WTC11 (cell line): ENCODE results near the gene HPSE. TPM values are rescaled to one million over a fixed set of nuclear protein-coding genes. Genes with fewer than 3 reads are reported as not detected.
A peak's percentile ranks its signal among the peaks of the same experiment; 100 is the strongest.

ENCODE experiments used
- ATAC-seq: fragments of 200-7000 bp; cut with Tn5 transposase; 2 replicates; pipeline ENCODE4 v1.10.0; 2021; ENCODE audit warnings: mild to moderate bottlenecking, moderate library complexity
- CTCF ChIA-PET: fragments of 300-600 bp; sonication (Branson Sonifier 250); formaldehyde crosslinking; loops from one replicate; lab custom pipeline; 2021; ENCODE audit warnings: antibody characterized with exemption; lab: Charles Lee
- POLR2A ChIA-PET: fragments of 350-600 bp; sonication (Branson Sonifier 250); formaldehyde crosslinking; loops from one replicate; lab custom pipeline; 2021; ENCODE audit warnings: antibody characterized with exemption; lab: Charles Lee
- DNase-seq: peaks from one replicate; pipeline ENCODE4 v3.0.0; 2021; ENCODE audit warnings: low spot score
- H3K27ac Mint-ChIP-seq: 2 replicates; pipeline ENCODE4 v1.8.0; 2021; ENCODE audit warnings: mixed read lengths
- H3K27me3 Mint-ChIP-seq: 2 replicates; pipeline ENCODE4 v1.8.0; 2021; ENCODE audit warnings: low read depth, mild to moderate bottlenecking, moderate library complexity, mixed read lengths
- H3K36me3 Mint-ChIP-seq: 2 replicates; pipeline ENCODE4 v1.8.0; 2021; ENCODE audit warnings: mixed read lengths
- H3K4me1 Mint-ChIP-seq: 2 replicates; pipeline ENCODE4 v1.8.0; 2022; ENCODE audit warnings: mixed read lengths
- H3K4me3 Mint-ChIP-seq: 2 replicates; pipeline ENCODE4 v1.8.0; 2021; ENCODE audit warnings: mild to moderate bottlenecking, moderate library complexity, mixed read lengths
- H3K9me3 Mint-ChIP-seq: 2 replicates; pipeline ENCODE4 v1.8.0; 2021; ENCODE audit warnings: mixed read lengths
- CBFB ChIP-seq: sonication (generic); formaldehyde crosslinking; IDR thresholded peaks from 2 replicates; pipeline ENCODE4 v1.8.1; 2022; ENCODE audit warnings: mild to moderate bottlenecking, low read depth, missing genetic modification reagents
- CREM ChIP-seq: sonication (generic); formaldehyde crosslinking; IDR thresholded peaks from 2 replicates; pipeline ENCODE4 v1.8.1; 2022; ENCODE audit warnings: mild to moderate bottlenecking, missing genetic modification reagents, moderate library complexity
- ESRRA ChIP-seq: sonication (generic); formaldehyde crosslinking; IDR thresholded peaks from 2 replicates; pipeline ENCODE4 v1.8.1; 2022; ENCODE audit warnings: mild to moderate bottlenecking, missing genetic modification reagents, borderline replicate concordance
- ETV6 ChIP-seq: sonication (generic); formaldehyde crosslinking; IDR thresholded peaks from 2 replicates; pipeline ENCODE4 v1.8.1; 2022; ENCODE audit warnings: mild to moderate bottlenecking, missing genetic modification reagents
- FOXJ3 ChIP-seq: sonication (generic); formaldehyde crosslinking; IDR thresholded peaks from 2 replicates; pipeline ENCODE4 v1.9.0; 2021; ENCODE audit warnings: missing genetic modification reagents, mild to moderate bottlenecking, borderline replicate concordance
- FOXK1 ChIP-seq: sonication (generic); formaldehyde crosslinking; IDR thresholded peaks from 2 replicates; pipeline ENCODE4 v1.8.0; 2022; ENCODE audit warnings: mild to moderate bottlenecking, moderate library complexity, missing genetic modification reagents
- GTF2I ChIP-seq: fragments of 250-450 bp; sonication (Bioruptor Pico); conservative IDR thresholded peaks from 2 replicates; pipeline ENCODE4 v1.4.0; 2021; ENCODE audit warnings: mild to moderate bottlenecking
- MXD4 ChIP-seq: fragments of 250-450 bp; sonication (Bioruptor Pico); IDR thresholded peaks from 2 replicates; pipeline ENCODE4 v1.8.0; 2021; ENCODE audit warnings: mild to moderate bottlenecking, moderate library complexity, borderline replicate concordance
- MYBL2 ChIP-seq: sonication (generic); formaldehyde crosslinking; IDR thresholded peaks from 2 replicates; pipeline ENCODE4 v1.8.1; 2023; ENCODE audit warnings: mild to moderate bottlenecking, moderate library complexity, missing genetic modification reagents
- NFATC4 ChIP-seq: fragments of 250-450 bp; sonication (Bioruptor Pico); IDR thresholded peaks from 2 replicates; pipeline ENCODE4 v1.9.0; 2021; ENCODE audit warnings: mild to moderate bottlenecking
- NFE2L1 ChIP-seq: sonication (generic); formaldehyde crosslinking; IDR thresholded peaks from 2 replicates; pipeline ENCODE4 v1.8.1; 2023; ENCODE audit warnings: missing genetic modification reagents
- NR1H2 ChIP-seq: sonication (generic); formaldehyde crosslinking; IDR thresholded peaks from 2 replicates; pipeline ENCODE4 v1.9.0; 2021; ENCODE audit warnings: mild to moderate bottlenecking, moderate library complexity, missing genetic modification reagents
- NR2C2 ChIP-seq: sonication (generic); formaldehyde crosslinking; IDR thresholded peaks from 2 replicates; pipeline ENCODE4 v1.8.0; 2022; ENCODE audit warnings: mild to moderate bottlenecking, missing genetic modification reagents
- OVOL2 ChIP-seq: fragments of 250-450 bp; sonication (Bioruptor Pico); IDR thresholded peaks from 2 replicates; pipeline ENCODE4 v1.9.0; 2021; ENCODE audit warnings: mild to moderate bottlenecking, borderline replicate concordance
- SMAD3 ChIP-seq: sonication (generic); formaldehyde crosslinking; IDR thresholded peaks from 2 replicates; pipeline ENCODE4 v1.8.0; 2022; ENCODE audit warnings: missing genetic modification reagents, mild to moderate bottlenecking, borderline replicate concordance
- ZNF121 ChIP-seq: sonication (generic); formaldehyde crosslinking; IDR thresholded peaks from 2 replicates; pipeline ENCODE4 v1.8.0; 2023; ENCODE audit warnings: missing genetic modification reagents
- ZNF263 ChIP-seq: sonication (generic); formaldehyde crosslinking; IDR thresholded peaks from 2 replicates; pipeline ENCODE4 v1.8.1; 2022; ENCODE audit warnings: low read depth, mild to moderate bottlenecking, moderate library complexity, missing genetic modification reagents
- ZNF396 ChIP-seq: fragments of 250-450 bp; sonication (Bioruptor Pico); IDR thresholded peaks from 2 replicates; pipeline ENCODE4 v1.8.0; 2021; ENCODE audit warnings: mild to moderate bottlenecking, moderate library complexity, borderline replicate concordance
- total RNA-seq: library from RNA; stranded (reverse); gene quantifications from 3 replicates; pipeline ENCODE4 v1.2.3, GENCODE V29; 2021
- TF ChIP-seq, protein P1 (sequence below): sonication (generic); formaldehyde crosslinking; IDR thresholded peaks from 2 replicates; pipeline ENCODE4 v1.8.1; 2023; ENCODE audit warnings: mild to moderate bottlenecking, missing genetic modification reagents, moderate library complexity
- TF ChIP-seq, protein P2 (sequence below): fragments of 250-450 bp; sonication (Bioruptor Pico); IDR thresholded peaks from 2 replicates; pipeline ENCODE4 v1.9.0; 2021; ENCODE audit warnings: mild to moderate bottlenecking
- TF ChIP-seq, protein P3 (sequence below): sonication (generic); formaldehyde crosslinking; IDR thresholded peaks from 2 replicates; pipeline ENCODE4 v1.8.0; 2022; ENCODE audit warnings: missing genetic modification reagents
- TF ChIP-seq, protein P4 (sequence below): sonication (generic); formaldehyde crosslinking; IDR thresholded peaks from 2 replicates; pipeline ENCODE4 v1.8.1; 2023; ENCODE audit warnings: mild to moderate bottlenecking, missing genetic modification reagents
- TF ChIP-seq, protein P5 (sequence below): sonication (generic); formaldehyde crosslinking; IDR thresholded peaks from 2 replicates; pipeline ENCODE4 v1.8.1; 2022; ENCODE audit warnings: missing genetic modification reagents, borderline replicate concordance

Gene HPSE
- total RNA-seq, 1 experiment from 2014 or later, result 3.0 TPM

DNA sequence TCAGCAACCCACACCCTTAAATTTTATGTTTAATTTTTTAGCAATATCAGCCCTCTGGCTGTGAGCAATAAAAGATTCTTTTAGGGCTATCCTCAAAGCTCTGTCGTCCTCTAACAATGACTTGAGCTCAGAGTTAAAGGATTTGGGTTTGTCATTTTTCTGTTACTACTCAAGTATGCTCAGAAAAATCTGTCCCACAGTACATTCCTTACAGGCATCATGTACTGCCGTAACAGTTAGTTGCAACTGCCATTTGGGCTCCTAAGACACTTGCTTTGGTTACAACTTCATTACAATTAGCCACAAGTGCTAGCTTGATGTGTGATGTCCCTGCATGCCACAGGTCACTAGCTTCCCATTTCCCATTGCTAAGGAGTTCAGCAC, 83.2 kb downstream of the HPSE start:
- POLR2A ChIA-PET, result no interaction called here
- no peaks in the 10 kb centered on the region for H3K36me3 Mint-ChIP-seq

DNA sequence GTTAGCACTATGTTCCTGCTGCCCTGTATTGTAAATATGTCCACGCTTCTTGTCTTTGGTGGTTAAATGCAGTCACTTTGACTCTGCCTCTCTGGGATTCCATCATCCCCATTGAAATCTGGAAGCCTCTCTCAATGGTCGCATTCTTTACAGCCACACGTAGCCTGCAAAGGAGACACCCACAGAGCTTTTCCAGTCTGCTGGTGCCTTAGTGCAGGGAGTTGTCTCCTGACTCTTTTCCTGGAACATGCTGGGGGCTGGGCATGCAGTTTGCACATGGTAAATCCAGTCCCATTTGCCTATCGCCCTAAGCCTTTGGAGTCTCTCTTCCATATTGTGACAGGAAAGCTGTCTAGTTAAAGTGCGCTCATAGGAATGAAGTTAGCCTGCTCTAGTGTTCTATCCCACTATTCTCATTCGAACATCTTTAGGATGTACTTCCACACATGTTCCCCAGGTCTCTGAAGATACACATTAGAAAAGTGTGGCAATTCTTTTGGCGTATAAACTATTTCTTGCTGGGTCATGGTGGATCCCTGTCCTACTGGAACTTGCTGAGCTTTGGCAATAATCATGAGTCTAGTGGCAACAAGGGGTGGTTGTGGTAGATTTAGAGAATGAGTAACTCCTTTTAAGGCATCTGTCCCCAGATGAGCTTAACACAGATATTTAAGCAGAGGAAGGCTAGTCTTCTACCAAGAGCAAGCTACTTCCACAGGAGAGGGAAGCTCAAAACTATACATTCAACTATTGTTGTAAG, 83.8 kb downstream of the HPSE start:
- ChIA-PET CTCF (interaction anchor here (1.0 to 2.5 kb wide), 7 partner anchors 10 to 216 kb away, joined by 3 to 11 read pairs (median 6); partner anchors contain the start of genes COPS4 and COQ2), POLR2A (interaction anchor here (0.5 kb wide), 1 partner anchor 274 kb away, joined by 3 read pairs; no protein-coding TSS in a partner anchor)
- peak; percentile 46; the same call in 1 of the 2 replicates for ATAC-seq
- DNase-seq, result no peak
- Mint-ChIP-seq H3K27me3 (no peaks in the 10 kb centered on the region), H3K27ac (no peak overlapping the region), H3K4me1 (peaks cover 7% of the 10 kb centered on the region; the same call in 1 of the 2 replicates)
- no peak for TF ChIP-seq ZNF121 (CRISPR knock-in tag)
- TF ChIP-seq, protein P1, sequence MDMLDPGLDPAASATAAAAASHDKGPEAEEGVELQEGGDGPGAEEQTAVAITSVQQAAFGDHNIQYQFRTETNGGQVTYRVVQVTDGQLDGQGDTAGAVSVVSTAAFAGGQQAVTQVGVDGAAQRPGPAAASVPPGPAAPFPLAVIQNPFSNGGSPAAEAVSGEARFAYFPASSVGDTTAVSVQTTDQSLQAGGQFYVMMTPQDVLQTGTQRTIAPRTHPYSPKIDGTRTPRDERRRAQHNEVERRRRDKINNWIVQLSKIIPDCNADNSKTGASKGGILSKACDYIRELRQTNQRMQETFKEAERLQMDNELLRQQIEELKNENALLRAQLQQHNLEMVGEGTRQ (CRISPR knock-in tag), result no peak
- no peak for TF ChIP-seq ZNF263 (CRISPR knock-in tag)
- TF ChIP-seq, protein P2, sequence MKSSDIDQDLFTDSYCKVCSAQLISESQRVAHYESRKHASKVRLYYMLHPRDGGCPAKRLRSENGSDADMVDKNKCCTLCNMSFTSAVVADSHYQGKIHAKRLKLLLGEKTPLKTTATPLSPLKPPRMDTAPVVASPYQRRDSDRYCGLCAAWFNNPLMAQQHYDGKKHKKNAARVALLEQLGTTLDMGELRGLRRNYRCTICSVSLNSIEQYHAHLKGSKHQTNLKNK (CRISPR knock-in tag), result no peak
- no peak for TF ChIP-seq ETV6 (CRISPR knock-in tag)
- no peak for TF ChIP-seq ESRRA
- TF ChIP-seq, protein P3, sequence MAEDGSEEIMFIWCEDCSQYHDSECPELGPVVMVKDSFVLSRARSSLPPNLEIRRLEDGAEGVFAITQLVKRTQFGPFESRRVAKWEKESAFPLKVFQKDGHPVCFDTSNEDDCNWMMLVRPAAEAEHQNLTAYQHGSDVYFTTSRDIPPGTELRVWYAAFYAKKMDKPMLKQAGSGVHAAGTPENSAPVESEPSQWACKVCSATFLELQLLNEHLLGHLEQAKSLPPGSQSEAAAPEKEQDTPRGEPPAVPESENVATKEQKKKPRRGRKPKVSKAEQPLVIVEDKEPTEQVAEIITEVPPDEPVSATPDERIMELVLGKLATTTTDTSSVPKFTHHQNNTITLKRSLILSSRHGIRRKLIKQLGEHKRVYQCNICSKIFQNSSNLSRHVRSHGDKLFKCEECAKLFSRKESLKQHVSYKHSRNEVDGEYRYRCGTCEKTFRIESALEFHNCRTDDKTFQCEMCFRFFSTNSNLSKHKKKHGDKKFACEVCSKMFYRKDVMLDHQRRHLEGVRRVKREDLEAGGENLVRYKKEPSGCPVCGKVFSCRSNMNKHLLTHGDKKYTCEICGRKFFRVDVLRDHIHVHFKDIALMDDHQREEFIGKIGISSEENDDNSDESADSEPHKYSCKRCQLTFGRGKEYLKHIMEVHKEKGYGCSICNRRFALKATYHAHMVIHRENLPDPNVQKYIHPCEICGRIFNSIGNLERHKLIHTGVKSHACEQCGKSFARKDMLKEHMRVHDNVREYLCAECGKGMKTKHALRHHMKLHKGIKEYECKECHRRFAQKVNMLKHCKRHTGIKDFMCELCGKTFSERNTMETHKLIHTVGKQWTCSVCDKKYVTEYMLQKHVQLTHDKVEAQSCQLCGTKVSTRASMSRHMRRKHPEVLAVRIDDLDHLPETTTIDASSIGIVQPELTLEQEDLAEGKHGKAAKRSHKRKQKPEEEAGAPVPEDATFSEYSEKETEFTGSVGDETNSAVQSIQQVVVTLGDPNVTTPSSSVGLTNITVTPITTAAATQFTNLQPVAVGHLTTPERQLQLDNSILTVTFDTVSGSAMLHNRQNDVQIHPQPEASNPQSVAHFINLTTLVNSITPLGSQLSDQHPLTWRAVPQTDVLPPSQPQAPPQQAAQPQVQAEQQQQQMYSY (CRISPR knock-in tag), result no peak
- no peak for TF ChIP-seq MXD4
- TF ChIP-seq, all 79 proteins: peak for 0
- no peaks in the 10 kb centered on the region for H3K36me3 Mint-ChIP-seq
- H3K4me3 Mint-ChIP-seq, result no peak overlapping the region
- no peaks in the 10 kb centered on the region for H3K9me3 Mint-ChIP-seq

More for the DNA sequence above, 83.2 kb downstream of the HPSE start:
- no peak for TF ChIP-seq CREM
- no peak for TF ChIP-seq OVOL2 (CRISPR knock-in tag)
- no peak for TF ChIP-seq NR2C2
- TF ChIP-seq FOXJ3 (CRISPR knock-in tag), result no peak
- TF ChIP-seq FOXK1, result no peak
- Mint-ChIP-seq H3K9me3 (no peaks in the 10 kb centered on the region), H3K27me3 (no peaks in the 10 kb centered on the region), H3K4me3 (no peak overlapping the region), H3K4me1 (peaks cover 7% of the 10 kb centered on the region; the same call in 1 of the 2 replicates), H3K27ac (no peak overlapping the region)
- CTCF ChIA-PET, result interaction anchor here (1.0 to 2.5 kb wide), 5 partner anchors 9 to 216 kb away, joined by 4 to 11 read pairs (median 6); partner anchors contain the start of genes COPS4 and COQ2
- DNase-seq (no peak), ATAC-seq (no peak)

DNA sequence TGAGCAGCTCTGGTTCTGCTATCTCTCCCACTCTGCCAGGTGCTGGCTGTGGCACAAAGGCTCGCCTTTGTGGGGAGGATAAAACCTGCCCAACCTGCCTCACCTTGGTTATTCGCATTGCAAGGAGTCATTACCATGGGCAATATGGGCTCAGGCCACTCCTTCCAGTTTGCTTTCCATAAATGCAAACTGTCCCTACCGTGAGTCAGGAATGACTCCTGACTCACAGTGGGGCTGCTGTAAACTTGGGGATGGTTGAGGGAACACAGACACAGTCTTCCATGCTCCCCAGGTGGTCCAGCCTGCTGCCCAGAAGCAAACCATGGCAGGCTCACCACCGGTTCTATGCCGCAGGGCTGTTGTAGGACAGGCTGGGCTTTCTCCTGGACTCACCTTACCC, 86.2 kb downstream of the HPSE start:
- peaks cover 2% of the 10 kb centered on the region; the same call in 1 of the 2 replicates for H3K27me3 Mint-ChIP-seq
- ChIA-PET CTCF (interaction anchor here (0.6 kb wide), 1 partner anchor 504 kb away, joined by 4 read pairs; no protein-coding TSS in a partner anchor), POLR2A (no interaction called here)
- no peak overlapping the region for H3K27ac Mint-ChIP-seq
- H3K9me3 Mint-ChIP-seq, result peaks cover 8% of the 10 kb centered on the region; the same call in 1 of the 2 replicates
- H3K4me3 Mint-ChIP-seq, result no peak overlapping the region
- DNase-seq, result no peak
- peaks cover 7% of the 10 kb centered on the region; the same call in 1 of the 2 replicates for H3K4me1 Mint-ChIP-seq
- no peak for ATAC-seq
- no peaks in the 10 kb centered on the region for H3K36me3 Mint-ChIP-seq
- TF ChIP-seq SMAD3 (CRISPR knock-in tag), result no peak
- no peak for TF ChIP-seq NR1H2 (CRISPR knock-in tag)
- TF ChIP-seq, protein P4, sequence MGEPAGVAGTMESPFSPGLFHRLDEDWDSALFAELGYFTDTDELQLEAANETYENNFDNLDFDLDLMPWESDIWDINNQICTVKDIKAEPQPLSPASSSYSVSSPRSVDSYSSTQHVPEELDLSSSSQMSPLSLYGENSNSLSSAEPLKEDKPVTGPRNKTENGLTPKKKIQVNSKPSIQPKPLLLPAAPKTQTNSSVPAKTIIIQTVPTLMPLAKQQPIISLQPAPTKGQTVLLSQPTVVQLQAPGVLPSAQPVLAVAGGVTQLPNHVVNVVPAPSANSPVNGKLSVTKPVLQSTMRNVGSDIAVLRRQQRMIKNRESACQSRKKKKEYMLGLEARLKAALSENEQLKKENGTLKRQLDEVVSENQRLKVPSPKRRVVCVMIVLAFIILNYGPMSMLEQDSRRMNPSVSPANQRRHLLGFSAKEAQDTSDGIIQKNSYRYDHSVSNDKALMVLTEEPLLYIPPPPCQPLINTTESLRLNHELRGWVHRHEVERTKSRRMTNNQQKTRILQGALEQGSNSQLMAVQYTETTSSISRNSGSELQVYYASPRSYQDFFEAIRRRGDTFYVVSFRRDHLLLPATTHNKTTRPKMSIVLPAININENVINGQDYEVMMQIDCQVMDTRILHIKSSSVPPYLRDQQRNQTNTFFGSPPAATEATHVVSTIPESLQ (CRISPR knock-in tag), result no peak
- TF ChIP-seq NFE2L1 (CRISPR knock-in tag), result no peak
- no peak for TF ChIP-seq NFATC4 (CRISPR knock-in tag)
- TF ChIP-seq ETV6 (CRISPR knock-in tag), result no peak
- TF ChIP-seq ZNF396 (CRISPR knock-in tag), result no peak
- no peak for TF ChIP-seq MYBL2 (CRISPR knock-in tag)
- TF ChIP-seq, protein P1 (CRISPR knock-in tag), result no peak
- TF ChIP-seq, protein P5, sequence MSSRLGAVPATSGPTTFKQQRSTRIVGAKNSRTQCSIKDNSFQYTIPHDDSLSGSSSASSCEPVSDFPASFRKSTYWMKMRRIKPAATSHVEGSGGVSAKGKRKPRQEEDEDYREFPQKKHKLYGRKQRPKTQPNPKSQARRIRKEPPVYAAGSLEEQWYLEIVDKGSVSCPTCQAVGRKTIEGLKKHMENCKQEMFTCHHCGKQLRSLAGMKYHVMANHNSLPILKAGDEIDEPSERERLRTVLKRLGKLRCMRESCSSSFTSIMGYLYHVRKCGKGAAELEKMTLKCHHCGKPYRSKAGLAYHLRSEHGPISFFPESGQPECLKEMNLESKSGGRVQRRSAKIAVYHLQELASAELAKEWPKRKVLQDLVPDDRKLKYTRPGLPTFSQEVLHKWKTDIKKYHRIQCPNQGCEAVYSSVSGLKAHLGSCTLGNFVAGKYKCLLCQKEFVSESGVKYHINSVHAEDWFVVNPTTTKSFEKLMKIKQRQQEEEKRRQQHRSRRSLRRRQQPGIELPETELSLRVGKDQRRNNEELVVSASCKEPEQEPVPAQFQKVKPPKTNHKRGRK (CRISPR knock-in tag), result no peak
- TF ChIP-seq GTF2I (CRISPR knock-in tag), result no peak
- no peak for TF ChIP-seq CBFB (CRISPR knock-in tag)
